Ascending aorta (tissue), 2 donors: Measurements from ENCODE around the gene ZNF423. TPM values are rescaled to one million over a fixed set of nuclear protein-coding genes. Genes with fewer than 3 reads are reported as not detected.

Source experiments
- DNase-seq, 2 donors: peaks; one replicate each; pipeline ENCODE4 v3.0.0-alpha.2; 2019; ENCODE audit warnings: low spot score in 2 of 2
- H3K27ac ChIP-seq, 2 donors: fragments of 200-600 bp; sonication (generic); one replicate each; pipeline ENCODE4 v1.5.1; 2016 to 2017; ENCODE audit warnings: mild to moderate bottlenecking in 1 of 2
- H3K27me3 ChIP-seq: fragments of 200-600 bp; sonication (generic); one replicate; pipeline ENCODE4 v1.5.1; 2017
- H3K36me3 ChIP-seq, 2 donors: fragments of 200-600 bp; sonication (generic); one replicate each; pipeline ENCODE4 v1.5.1; 2016
- H3K4me1 ChIP-seq, 2 donors: fragments of 200-600 bp; sonication (generic); one replicate each; pipeline ENCODE4 v1.5.1; 2016 to 2017; ENCODE audit warnings: mild to moderate bottlenecking in 1 of 2
- H3K4me3 ChIP-seq, 2 donors: fragments of 200-600 bp; sonication (generic); one replicate each; pipeline ENCODE4 v1.5.1; 2016 to 2017; ENCODE audit warnings: mild to moderate bottlenecking in 1 of 2
- H3K9me3 ChIP-seq, 2 donors: fragments of 200-600 bp; sonication (generic); one replicate each; pipeline ENCODE4 v1.5.1; 2016
- CTCF ChIP-seq, 3 experiments: fragments of 200-600 bp in 2 of 3; fragments of 450-650 bp in 1 of 3; sonication (generic) in 2 of 3; IDR thresholded peaks; one replicate each; pipeline ENCODE4 v1.5.1; 2016 to 2019; ENCODE audit warnings: antibody characterized with exemption in 3 of 3, mild to moderate bottlenecking in 1 of 3, moderate library complexity in 1 of 3
- intact Hi-C: fragments of 100-400 bp; cut with DNase I; formaldehyde crosslinking; loops from one replicate; pipeline ENCODE4 v1.15.1; 2023
- total RNA-seq: library from RNA; depleted of rRNA; stranded (reverse); fragments of >200 nt; gene quantifications from one replicate; pipeline ENCODE4 v1.1.0, GENCODE V29; 2016

The ZNF423 gene
- total RNA-seq, 1 donor from 2014 or later = 42.9 TPM

DNA sequence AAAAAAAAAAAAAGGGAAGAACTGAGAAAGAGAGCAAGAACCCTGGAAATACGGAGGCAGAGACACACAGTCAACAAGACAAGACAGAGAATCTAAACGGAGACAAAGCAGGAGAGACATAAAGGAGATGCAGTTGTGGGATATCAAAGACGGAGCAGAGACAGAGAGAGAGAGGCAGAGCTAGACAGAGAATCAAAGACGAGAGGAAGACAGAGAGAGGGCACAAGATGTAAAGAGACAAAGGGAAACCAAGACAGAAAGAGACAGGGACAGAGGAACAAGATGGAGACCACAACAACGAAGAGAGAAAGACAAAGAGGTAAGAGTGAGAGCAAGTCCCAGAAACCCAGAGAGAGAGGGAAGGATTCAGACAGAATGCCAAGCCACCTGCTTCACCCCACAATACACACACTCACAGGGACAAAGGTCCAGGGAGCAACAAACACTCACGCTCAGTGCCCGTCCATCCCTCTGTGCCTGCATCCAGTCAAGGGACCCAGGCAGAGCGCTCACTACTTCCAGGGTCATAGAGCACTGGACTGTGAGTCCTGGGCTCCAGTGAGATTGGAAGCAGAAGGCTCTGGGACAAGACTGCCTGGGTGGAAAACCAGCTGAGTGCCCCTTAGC is 393.4 kb downstream of the ZNF423 start:
- TF ChIP-seq CTCF (IDR thresholded peaks at IDR 0.05) = no peak
- H3K27me3 ChIP-seq = no peaks in the 10 kb centered on the region
- no peaks in the 10 kb centered on the region for H3K4me1 ChIP-seq
- no peak overlapping the region for H3K4me3 ChIP-seq
- H3K9me3 ChIP-seq = no peaks in the 10 kb centered on the region
- DNase-seq = no peak
- H3K36me3 ChIP-seq = no peaks in the 10 kb centered on the region
- intact Hi-C loops = no loop called here
- H3K27ac ChIP-seq = no peak overlapping the region

DNA sequence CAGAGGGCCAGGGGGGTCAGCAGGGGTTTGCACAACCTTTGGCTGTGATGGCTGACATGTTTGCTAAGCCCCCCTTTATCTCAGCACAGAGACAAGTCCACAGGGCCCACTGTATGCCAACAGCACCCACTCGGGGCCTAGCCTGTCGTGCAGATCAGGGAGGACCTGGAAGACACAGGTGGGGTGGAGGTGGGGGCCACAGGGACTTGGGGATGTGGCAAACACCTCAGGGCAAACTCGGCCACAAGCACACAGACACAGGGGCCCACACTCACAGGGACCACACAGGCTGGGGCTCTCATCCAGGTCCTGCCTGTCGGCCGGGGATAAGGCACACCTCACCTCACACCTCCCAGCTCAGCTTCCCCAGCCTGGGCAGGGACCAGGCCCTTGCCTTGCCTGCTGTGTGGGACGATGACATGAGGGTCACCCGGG is 394.4 kb downstream of the ZNF423 start:
- TF ChIP-seq CTCF (IDR thresholded peaks at IDR 0.05) = no peak
- Histone ChIP-seq H3K4me1 (no peaks in the 10 kb centered on the region), H3K27me3 (no peaks in the 10 kb centered on the region), H3K9me3 (no peaks in the 10 kb centered on the region), H3K27ac (no peak overlapping the region), H3K36me3 (no peaks in the 10 kb centered on the region), H3K4me3 (no peak overlapping the region)
- peak in 1 of 2 donors; percentile 50 for DNase-seq
- intact Hi-C loops = no loop called here

DNA sequence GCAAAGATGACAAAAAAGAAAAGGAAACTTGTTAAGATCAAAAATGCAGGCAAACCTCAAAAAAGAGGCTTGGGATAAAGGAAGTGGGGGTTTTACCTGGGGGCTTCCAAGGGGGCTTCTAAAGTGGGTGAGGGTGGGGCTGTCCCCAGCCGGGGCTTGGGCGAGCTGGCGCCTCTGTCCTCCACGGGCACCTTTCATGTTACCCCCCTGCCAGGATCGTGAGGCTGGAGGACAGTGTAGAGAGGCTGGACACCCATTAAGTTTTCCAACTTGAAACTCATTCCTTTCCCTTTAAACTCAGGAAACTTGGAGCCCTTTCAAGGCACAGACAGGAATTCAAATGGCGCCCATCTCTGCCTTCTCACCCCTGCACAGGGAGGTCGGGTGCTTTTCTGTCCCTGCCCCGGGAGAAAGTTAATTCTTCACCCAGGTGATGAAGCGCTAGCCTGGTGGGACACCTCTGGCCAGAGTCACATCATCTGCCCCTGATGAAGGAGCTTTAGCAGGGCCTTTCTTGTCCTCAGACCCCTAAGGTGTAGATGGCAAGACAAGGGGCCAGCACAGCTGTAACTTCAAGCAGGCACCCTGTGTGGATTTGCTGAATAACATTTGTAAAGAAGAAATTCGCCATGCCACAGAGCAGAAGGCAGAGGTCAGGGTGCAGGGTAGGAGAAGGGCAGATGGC is 395.0 kb downstream of the ZNF423 start:
- no peak for TF ChIP-seq CTCF (IDR thresholded peaks at IDR 0.05)
- intact Hi-C loops = no loop called here
- Histone ChIP-seq H3K9me3 (no peaks in the 10 kb centered on the region), H3K27me3 (no peaks in the 10 kb centered on the region), H3K4me1 (no peaks in the 10 kb centered on the region), H3K36me3 (no peaks in the 10 kb centered on the region), H3K4me3 (no peak overlapping the region), H3K27ac (no peak overlapping the region)
- DNase-seq = peak in 1 of 2 donors; percentile 40

- Histone ChIP-seq H3K36me3 (no peaks in the 10 kb centered on the region), H3K4me3 (no peak overlapping the region), H3K4me1 (no peaks in the 10 kb centered on the region), H3K27me3 (no peaks in the 10 kb centered on the region), H3K9me3 (no peaks in the 10 kb centered on the region), H3K27ac (no peak overlapping the region)
- intact Hi-C loops = no loop called here
- DNase-seq = peak in 1 of 2 donors; percentile 22
- TF ChIP-seq CTCF (IDR thresholded peaks at IDR 0.05) = no peak
These were observed 395.8 kb downstream of the ZNF423 start for GRCh38 chr16:49459953-49460735.

GRCh38 chr16:49458656-49459445 is 397.1 kb downstream of the ZNF423 start:
- Histone ChIP-seq H3K36me3 (no peaks in the 10 kb centered on the region), H3K4me1 (no peaks in the 10 kb centered on the region), H3K27me3 (no peaks in the 10 kb centered on the region), H3K4me3 (no peak overlapping the region), H3K9me3 (no peaks in the 10 kb centered on the region), H3K27ac (no peak overlapping the region)
- TF ChIP-seq CTCF (IDR thresholded peaks at IDR 0.05) = no peak
- peak in 1 of 2 donors; percentile 35 for DNase-seq
- intact Hi-C loops = no loop called here
